MCF 10A (cell line): ENCODE results near the gene EDAR. TPM values are rescaled to one million over a fixed set of nuclear protein-coding genes. Genes with fewer than 3 reads are reported as not detected.

Experiments used
- BruUV-seq: library from RNA; stranded (reverse); fragments of 400-500 nt; replicated peaks from 2 replicates; lab custom pipeline; 2021; lab: Mats Ljungman, UMichigan
- CTCF ChIA-PET: fragments of 300-600 bp; sonication (Branson Sonifier 250); formaldehyde crosslinking; extraction: SDS; loops from one replicate; lab custom pipeline; 2021; ENCODE audit warnings: antibody characterized with exemption, inconsistent platforms; lab: Yijun Ruan, JAX
- POLR2A ChIA-PET: fragments of 300-600, 350-650 bp; sonication (Branson Sonifier 250); formaldehyde crosslinking; extraction: SDS; loops from one replicate; lab custom pipeline; 2020; ENCODE audit warnings: antibody characterized with exemption, inconsistent platforms; lab: Yijun Ruan, JAX
- DNase-seq: peaks from one replicate; pipeline ENCODE4 v3.0.0-alpha.2; 2018; ENCODE audit not compliant: unreplicated experiment
- H3K27ac Mint-ChIP-seq: one replicate; pipeline ENCODE4 v1.8.0; 2022; ENCODE audit warnings: mild to moderate bottlenecking, low read depth, mixed read lengths; ENCODE audit not compliant: unreplicated experiment
- H3K27me3 Mint-ChIP-seq: one replicate; pipeline ENCODE4 v1.8.0; 2022; ENCODE audit warnings: mixed read lengths; ENCODE audit not compliant: insufficient read depth, unreplicated experiment
- H3K36me3 Mint-ChIP-seq: one replicate; pipeline ENCODE4 v1.8.0; 2022; ENCODE audit warnings: mild to moderate bottlenecking, moderate library complexity, mixed read lengths; ENCODE audit not compliant: insufficient read depth, unreplicated experiment
- H3K4me1 Mint-ChIP-seq: one replicate; pipeline ENCODE4 v1.8.0; 2022; ENCODE audit warnings: mixed read lengths; ENCODE audit not compliant: insufficient read depth, unreplicated experiment
- H3K4me3 Mint-ChIP-seq: one replicate; pipeline ENCODE4 v1.8.0; 2022; ENCODE audit warnings: mild to moderate bottlenecking, moderate library complexity, mixed read lengths; ENCODE audit not compliant: unreplicated experiment
- H3K9me3 Mint-ChIP-seq: one replicate; pipeline ENCODE4 v1.8.0; 2022; ENCODE audit warnings: mixed read lengths; ENCODE audit not compliant: unreplicated experiment
- CTCF ChIP-seq: fragments of 200-600 bp; IDR thresholded peaks from one replicate; pipeline ENCODE4 v1.8.0; 2022; ENCODE audit warnings: antibody characterized with exemption, mild to moderate bottlenecking; ENCODE audit not compliant: unreplicated experiment
- intact Hi-C: fragments of 100-400 bp; cut with micrococcal nuclease; formaldehyde crosslinking; loops from 2 replicates; pipeline ENCODE4 v1.14.1; 2022
- total RNA-seq: library from RNA; stranded (reverse); gene quantifications from 2 replicates; pipeline ENCODE4 v1.2.3, GENCODE V29; 2022

The EDAR gene
- total RNA-seq, 1 experiment from 2014 or later, result 0.14 TPM

DNA sequence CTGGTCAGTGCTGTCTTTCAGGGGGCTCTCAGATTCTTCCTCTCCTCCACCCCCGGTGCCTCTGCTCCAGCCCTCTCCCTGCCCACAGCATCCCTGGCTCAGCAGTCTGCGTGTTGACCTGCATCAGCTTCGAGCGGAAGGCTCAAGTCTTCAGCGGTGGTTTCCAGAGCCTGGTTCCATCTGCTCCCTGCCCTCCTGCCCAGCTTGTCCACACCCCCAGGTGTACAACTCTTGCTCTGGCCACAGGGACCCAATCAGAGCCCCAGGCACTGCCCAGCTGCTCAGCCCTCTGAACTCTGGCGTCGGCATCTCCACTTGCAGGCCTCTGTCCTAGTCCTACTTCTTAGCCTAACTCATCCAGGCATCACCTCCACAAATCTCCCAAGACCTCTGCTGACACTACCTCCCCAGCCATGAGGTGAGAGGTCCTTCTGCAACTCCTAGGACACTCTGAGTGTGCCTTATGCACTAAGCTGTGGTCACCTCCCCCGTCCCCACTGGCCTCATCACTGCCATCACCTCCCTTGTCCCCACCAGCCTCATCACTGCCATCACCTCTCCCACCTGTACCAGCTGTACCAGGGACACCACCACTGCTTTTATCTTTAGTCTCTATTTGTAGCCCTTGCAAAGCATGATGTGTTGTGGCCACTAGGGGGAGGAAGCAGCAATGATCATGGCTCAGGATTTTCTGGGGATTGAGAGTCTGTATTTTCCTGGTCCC lies 60.9 kb downstream of the EDAR start:
- BruUV-seq, result no TSS peak
- DNase-seq, result peak; percentile 75
- H3K27me3 Mint-ChIP-seq, result peaks cover 24% of the 10 kb centered on the region
- peak; percentile 72 for TF ChIP-seq CTCF
- intact Hi-C loops, result loop anchor here (1.0 to 5.0 kb wide), 4 partner anchors 44 to 199 kb away; partner anchors contain the start of genes EDAR and SH3RF3
- CTCF ChIA-PET, result interaction anchor here (0.7 to 6.8 kb wide), 27 partner anchors 8 to 1506 kb away, joined by 3 to 94 read pairs (median 5); partner anchors contain the start of gene EDAR
- POLR2A ChIA-PET, result interaction anchor here (1.8 kb wide), 1 partner anchor 45 kb away, joined by 5 read pairs; no protein-coding TSS in a partner anchor
- H3K4me1 Mint-ChIP-seq, result peaks cover 7% of the 10 kb centered on the region
- H3K27ac Mint-ChIP-seq, result no peak overlapping the region
- H3K36me3 Mint-ChIP-seq, result peaks cover 5% of the 10 kb centered on the region
- no peaks in the 10 kb centered on the region for H3K9me3 Mint-ChIP-seq
- H3K4me3 Mint-ChIP-seq, result no peak overlapping the region

- Mint-ChIP-seq H3K27ac (no peak overlapping the region), H3K27me3 (peaks cover 24% of the 10 kb centered on the region), H3K4me1 (peaks cover 11% of the 10 kb centered on the region), H3K9me3 (no peaks in the 10 kb centered on the region), H3K4me3 (no peak overlapping the region), H3K36me3 (peaks cover 5% of the 10 kb centered on the region)
- intact Hi-C loops, result loop anchor here (5.0 kb wide), 1 partner anchor 200 kb away; the partner anchor contains the start of gene SH3RF3
- POLR2A ChIA-PET, result interaction anchor here (1.8 kb wide), 1 partner anchor 45 kb away, joined by 5 read pairs; no protein-coding TSS in a partner anchor
- no peak for TF ChIP-seq CTCF
- no peak for DNase-seq
- CTCF ChIA-PET, result interaction anchor here (0.6 to 6.8 kb wide), 14 partner anchors 9 to 583 kb away, joined by 3 to 94 read pairs (median 4); partner anchors contain the start of gene EDAR
- no TSS peak for BruUV-seq
Measured at GRCh38 chr2:108927405-108927804, 61.6 kb downstream of the EDAR start.

- intact Hi-C loops, result loop anchor here (5.0 kb wide), 1 partner anchor 201 kb away; the partner anchor contains the start of gene SH3RF3
- H3K27ac Mint-ChIP-seq, result no peak overlapping the region
- peaks cover 5% of the 10 kb centered on the region for H3K36me3 Mint-ChIP-seq
- ChIA-PET CTCF (interaction anchor here (0.6 to 6.8 kb wide), 9 partner anchors 10 to 584 kb away, joined by 3 to 94 read pairs (median 3); partner anchors contain the start of gene EDAR), POLR2A (interaction anchor here (1.8 kb wide), 1 partner anchor 46 kb away, joined by 5 read pairs; no protein-coding TSS in a partner anchor)
- no peaks in the 10 kb centered on the region for H3K9me3 Mint-ChIP-seq
- peaks cover 12% of the 10 kb centered on the region for H3K4me1 Mint-ChIP-seq
- H3K4me3 Mint-ChIP-seq, result no peak overlapping the region
- TF ChIP-seq CTCF, result no peak
- DNase-seq, result peak; percentile 85
- H3K27me3 Mint-ChIP-seq, result peaks cover 19% of the 10 kb centered on the region
- no TSS peak for BruUV-seq
Measured at GRCh38 chr2:108926561-108927380, 62.2 kb downstream of the EDAR start.
